ENCODE data around the gene ENTHD1.
"Not testable (repeated sequence)": the region's sequence is repeated elsewhere in the genome, so short reads cannot be mapped to it uniquely, and the experiment has no call there.

Gene ENTHD1

GRCh38 chr22:39743935-39744334 is 149.6 kb downstream of the ENTHD1 start:
- FAIRE-seq: no peak
- DNase-seq (ENCODE audit: insufficient read length, low spot score): no peak
- no peak for TF ChIP-seq CTCF (IDR thresholded peaks at IDR 0.05; ENCODE audit: insufficient read depth, missing control alignments)

GRCh38 chr22:39739338-39740027 is 154.1 kb downstream of the ENTHD1 start:
- TF ChIP-seq CTCF (IDR thresholded peaks at IDR 0.05; ENCODE audit: insufficient read depth, missing control alignments): no peak
- no peak for FAIRE-seq

GRCh38 chr22:39738746-39739145 is 154.8 kb downstream of the ENTHD1 start:
- no peak for DNase-seq (ENCODE audit: insufficient read length, low spot score)
- TF ChIP-seq CTCF (IDR thresholded peaks at IDR 0.05; ENCODE audit: insufficient read depth, missing control alignments): no peak
- FAIRE-seq: no peak

More at GRCh38 chr22:39739338-39740027, 154.1 kb downstream of the ENTHD1 start:
- DNase-seq (ENCODE audit: insufficient read length, low spot score): no peak

- no peak for TF ChIP-seq CTCF (IDR thresholded peaks at IDR 0.05; ENCODE audit: insufficient read depth, missing control alignments)
- FAIRE-seq: no peak
- no peak for DNase-seq (ENCODE audit: insufficient read length, low spot score)
These were observed 157.8 kb downstream of the ENTHD1 start for GRCh38 chr22:39735776-39736175.

- FAIRE-seq: no peak
These were observed 158.7 kb downstream of the ENTHD1 start for GRCh38 chr22:39734866-39735265.

GRCh38 chr22:39734046-39734445 is 159.5 kb downstream of the ENTHD1 start:
- not testable (repeated sequence) for FAIRE-seq; DNase-seq (ENCODE audit: insufficient read length, low spot score)

More at GRCh38 chr22:39734866-39735265, 158.7 kb downstream of the ENTHD1 start:
- DNase-seq (ENCODE audit: insufficient read length, low spot score): no peak
- no peak for TF ChIP-seq CTCF (IDR thresholded peaks at IDR 0.05; ENCODE audit: insufficient read depth, missing control alignments)

GRCh38 chr22:39733191-39733590 is 160.4 kb downstream of the ENTHD1 start:
- no peak for TF ChIP-seq CTCF (IDR thresholded peaks at IDR 0.05; ENCODE audit: insufficient read depth, missing control alignments)
- DNase-seq (ENCODE audit: insufficient read length, low spot score) (no peak), FAIRE-seq (no peak)
